ENCODE measurements around the gene CAV1.
"Not testable (repeated sequence)": the region's sequence is repeated elsewhere in the genome, so short reads cannot be mapped to it uniquely, and the experiment has no call there.

The CAV1 gene, protein sequence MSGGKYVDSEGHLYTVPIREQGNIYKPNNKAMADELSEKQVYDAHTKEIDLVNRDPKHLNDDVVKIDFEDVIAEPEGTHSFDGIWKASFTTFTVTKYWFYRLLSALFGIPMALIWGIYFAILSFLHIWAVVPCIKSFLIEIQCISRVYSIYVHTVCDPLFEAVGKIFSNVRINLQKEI

DNA sequence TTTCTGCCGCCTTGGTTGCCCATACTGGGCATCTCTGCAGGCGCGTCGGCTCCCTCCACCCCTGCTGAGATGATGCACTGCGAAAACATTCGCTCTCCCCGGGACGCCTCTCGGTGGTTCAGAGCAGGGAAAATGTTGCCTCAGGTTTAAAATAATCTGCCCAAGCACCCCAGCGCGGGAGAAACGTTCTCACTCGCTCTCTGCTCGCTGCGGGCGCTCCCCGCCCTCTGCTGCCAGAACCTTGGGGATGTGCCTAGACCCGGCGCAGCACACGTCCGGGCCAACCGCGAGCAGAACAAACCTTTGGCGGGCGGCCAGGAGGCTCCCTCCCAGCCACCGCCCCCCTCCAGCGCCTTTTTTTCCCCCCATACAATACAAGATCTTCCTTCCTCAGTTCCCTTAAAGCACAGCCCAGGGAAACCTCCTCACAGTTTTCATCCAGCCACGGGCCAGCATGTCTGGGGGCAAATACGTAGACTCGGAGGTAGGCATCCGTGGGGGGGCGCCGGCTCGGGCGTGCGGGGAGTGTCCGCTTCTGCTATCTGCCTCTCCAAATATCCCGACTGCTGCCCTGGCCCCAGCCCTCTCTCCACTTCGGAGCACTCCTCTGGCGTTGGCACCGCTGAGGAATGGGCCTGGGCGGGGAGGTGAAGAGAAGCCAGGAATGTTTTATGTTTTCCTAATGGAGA lies at the start of gene CAV1:
Gene CAV1 (plus strand): TSS at position 428 of the 689 bp plus-strand sequence. CDS start 27 bp downstream, at position 455.
- peak; percentile 35 for DNase-seq

DNA sequence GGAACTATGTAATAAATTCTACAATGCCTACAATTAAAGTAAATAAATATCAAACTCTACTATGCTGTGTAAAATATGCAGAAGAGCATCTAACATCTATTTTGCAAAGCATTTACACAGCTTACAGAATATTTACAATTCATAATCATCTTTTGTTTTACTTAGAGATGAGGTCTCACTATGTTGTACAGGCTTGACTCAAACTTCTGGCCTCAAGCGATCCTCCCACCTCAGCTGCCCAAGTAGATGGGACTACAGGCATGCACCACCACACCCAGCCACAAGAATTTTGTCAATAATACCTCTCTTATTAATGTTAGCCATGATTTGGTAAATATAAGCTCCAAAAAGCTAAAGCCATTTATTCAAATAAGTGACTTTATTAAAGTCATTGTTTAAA lies 47.2 kb upstream of the CAV1 start:
- DNase-seq, result no peak

DNA sequence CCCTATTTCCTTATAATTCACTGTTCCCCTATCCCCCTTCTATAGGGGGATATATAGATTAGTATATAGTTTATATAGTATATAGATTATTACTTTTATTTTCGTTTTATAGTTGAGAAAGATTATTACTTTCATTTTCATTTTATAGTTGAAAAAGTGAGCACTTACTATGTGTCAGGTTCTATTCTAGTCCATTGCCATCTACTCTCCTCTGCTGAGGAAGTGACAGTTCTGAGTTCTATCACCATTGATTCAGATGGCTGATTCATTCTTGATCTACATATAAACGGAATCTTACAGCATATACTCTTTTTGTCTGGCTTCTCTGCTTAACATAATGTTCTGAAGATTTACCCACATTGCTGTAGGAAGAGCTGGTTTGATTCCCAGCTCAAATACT lies 46.0 kb upstream of the CAV1 start:
- no peak for DNase-seq

DNA sequence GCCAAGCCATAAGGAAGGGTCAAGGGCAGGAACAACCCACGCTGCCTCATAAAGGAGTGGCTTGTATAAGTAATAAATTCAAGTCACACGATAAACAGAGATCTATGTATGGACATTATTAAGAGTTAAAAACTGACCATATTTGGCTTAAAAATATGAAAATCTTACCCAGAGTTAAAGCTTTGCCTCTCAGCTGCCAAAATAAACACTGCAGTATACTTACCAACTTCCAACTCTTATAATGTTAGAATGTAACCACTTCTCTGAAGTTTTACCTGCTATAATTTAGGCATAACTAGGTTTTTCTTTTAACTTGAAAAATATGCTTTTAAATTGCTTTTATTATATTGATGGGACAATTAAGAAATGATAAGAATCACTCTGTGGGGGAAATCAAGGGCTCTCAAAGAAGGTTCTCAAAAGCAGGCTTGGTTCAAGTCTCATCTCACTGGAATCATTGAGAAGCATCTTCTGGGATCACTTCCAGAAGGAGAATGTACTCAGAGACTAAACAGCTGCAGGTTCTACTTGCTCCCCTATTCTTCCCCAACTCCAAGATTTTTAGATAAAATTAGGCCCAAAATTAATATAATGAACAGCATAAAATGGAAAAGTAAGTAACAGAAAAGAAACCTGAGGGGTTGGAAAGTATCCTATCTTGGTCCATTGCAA lies 41.4 kb upstream of the CAV1 start:
- DNase-seq, result no peak

DNA sequence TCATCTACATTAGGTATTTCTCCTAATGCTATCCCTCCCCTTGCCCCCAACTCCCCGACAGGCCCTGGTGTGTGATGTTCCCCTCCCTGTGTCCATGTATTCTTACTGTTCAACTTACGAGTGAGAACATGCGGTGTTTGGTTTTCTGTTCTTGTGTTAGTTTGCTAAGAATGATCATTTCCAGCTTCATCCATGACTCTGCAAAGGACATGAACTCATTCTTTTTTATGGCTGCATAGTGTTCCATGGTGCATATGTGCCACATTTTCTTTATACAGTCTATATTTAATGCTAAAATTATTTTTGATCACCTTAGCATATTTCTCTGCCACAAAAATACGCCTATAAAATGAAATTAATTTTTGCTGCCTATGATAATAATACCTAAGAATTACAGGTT lies 40.4 kb upstream of the CAV1 start:
- DNase-seq, result not testable (repeated sequence)

DNA sequence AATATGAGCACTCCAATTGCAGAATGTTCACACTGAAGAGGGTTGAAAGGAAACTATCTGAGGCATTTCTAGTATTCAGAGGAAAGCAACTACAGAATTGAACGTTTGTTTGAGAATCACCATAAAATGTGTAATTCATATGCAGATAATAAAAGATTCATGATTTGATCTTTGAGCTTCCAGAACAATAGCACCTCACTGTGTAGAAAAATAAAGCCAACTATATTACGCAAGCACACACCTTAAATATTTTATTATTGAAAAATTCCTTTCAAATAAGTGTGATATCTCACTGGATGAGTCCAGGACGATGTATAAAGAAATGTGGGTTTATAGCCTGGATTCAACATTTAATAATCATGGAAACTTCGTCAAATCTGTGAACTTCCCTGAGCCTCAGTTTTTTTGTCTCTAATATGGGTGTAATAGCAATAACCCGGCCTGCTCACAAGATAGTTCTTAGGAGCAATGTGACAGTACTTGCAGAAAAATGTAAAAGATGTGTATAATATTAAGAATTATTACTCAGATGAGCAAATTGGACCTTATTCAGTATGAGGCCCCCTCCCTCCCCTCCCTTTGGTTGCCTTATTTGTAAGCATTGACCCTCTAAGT lies 36.8 kb upstream of the CAV1 start:
- DNase-seq, result no peak

DNA sequence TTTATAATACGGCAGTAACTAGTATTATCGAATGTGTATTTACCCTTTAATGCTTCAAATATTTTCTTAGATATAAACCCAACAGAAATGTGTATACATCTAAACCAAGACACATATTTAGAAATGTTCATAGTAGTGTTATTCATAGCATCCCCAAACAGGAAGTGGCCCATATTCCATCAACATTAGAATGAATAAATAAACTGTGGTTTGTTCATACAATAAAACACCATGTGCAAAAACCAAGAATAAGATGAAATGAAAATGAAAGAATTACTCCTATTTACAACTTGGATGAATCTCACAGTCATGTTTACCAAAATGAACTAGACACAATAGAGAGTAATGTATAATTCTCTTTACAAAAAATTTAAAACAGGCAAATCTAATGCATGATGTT lies 34.5 kb upstream of the CAV1 start:
- DNase-seq, result no peak

DNA sequence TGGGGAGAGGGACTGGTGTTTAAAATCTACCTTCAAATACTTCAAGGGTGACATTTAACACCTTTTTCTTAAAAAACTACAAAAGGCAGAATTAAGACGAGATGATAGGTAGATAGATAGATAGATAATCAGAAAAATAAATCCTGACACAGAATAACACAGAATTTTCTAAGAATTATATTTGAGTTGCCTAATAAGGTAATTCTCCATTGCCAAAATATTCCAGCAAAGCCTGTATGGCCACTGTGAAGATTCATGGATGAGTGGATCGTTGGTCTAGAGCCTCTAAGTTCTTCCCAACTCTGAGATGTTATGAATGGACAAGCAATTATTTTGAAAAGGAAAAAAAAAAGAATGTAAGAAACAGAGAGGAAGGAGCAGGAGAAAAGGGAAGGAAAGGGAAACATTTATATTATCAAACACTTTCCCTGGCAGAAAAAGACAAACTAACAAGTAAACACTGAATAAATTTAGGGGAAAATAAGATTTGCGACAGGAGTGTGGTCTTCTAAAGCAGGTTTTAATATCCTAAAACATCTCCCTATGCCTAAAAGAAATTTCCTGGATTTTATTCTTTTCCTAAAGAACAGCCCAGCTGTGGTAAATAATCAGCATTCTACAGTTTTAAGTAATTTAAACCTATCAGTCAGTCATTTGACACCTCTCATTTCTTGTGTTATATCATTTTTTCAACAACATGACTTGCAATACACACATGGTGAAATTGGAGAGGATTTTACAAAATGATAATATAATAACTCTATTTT lies 32.8 kb upstream of the CAV1 start:
- DNase-seq, result no peak

DNA sequence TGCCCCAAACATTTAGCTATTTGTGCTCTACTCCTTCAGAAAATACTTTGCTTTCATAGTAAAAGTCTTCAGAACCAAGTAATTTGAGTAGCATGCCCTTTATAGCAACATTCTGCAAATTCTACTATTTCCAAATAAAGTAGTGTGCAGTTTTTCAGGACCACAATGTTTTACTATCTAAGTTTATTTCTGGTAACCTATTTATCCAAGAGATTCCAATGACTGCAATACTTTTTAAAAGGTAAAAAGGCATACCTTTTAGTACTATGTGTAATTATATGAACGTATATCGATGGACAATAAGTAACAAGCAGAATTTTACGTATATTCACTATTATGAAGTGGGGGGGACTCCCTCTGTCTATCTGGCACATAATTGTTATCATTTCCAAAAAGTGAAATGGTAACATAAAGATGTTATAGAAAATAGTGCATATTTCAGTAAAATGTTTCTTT lies 32.2 kb upstream of the CAV1 start:
- no peak for DNase-seq

DNA sequence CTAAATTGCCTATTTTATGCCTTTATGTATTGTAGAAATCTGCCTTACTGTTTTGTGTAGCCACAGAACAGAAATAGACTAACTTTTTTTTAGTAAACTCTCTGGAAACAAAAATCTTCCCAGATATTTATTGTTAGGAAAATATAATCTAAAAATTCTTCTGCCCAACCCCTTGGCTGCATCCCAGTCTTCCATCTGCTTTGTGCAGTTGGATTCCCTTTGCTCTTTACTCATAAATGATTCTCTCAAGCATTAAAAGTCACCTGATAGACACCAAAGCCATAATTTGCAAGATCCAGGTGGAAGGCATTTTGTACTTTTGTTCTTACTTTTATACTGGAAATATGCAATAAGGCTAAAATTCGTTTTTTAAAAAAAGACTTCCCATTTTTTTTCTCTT lies 31.4 kb upstream of the CAV1 start:
- DNase-seq, result no peak

DNA sequence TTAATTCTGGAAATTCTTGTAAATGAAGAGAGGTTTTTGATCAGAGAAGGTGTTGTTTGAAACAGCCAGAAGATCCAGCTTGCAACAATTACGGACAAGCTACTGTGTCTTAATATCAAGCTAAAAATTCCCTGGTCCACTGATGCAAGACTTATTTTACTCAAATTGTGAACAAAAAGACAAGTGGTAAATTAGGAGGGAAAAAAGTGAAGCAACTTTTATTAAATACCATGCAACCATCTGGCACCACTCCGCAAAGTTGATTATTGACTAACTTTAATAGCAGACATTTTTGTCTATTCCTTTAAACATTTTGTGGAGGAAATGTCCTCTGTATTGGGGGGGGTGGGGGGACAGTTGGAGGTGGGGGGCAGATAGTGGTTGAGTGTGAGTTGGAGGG lies 30.4 kb upstream of the CAV1 start:
- no peak for DNase-seq

DNA sequence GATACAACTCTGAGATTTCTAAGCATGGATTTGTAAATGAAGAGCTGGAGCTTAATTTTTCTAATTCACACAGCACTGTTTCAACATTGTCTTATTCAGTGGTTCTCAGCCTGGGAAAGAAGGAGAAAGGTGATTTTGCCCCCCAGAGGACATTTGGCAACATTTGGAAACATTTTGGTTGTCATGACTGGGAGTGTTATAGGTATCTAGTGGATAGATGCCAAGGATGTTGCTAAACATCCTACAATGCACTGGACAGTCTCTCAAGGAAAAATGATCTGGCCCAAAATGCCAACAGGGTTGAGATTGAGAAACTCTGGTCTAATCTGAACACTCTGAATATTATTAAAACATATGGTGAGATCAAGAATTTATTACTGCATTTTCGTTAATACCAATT lies 29.1 kb upstream of the CAV1 start:
- no peak for DNase-seq

DNA sequence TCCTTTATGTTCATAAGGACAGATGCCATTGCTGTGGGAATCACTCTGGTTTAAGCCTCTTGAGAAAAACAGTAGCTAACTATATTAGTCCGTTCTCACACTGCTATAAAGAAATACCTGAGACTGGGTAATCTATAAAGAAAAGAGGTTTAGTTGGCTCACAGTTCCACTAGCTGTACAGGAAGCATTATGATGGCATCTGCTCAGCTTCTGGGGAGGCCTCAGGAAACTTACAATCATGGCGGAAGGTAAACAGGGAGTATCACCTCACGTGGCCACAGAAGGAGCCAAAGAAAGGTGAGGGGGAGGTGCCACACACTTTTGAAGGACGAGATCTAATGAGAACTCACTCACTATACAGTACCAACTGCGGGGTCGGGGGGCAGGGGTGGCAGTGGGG lies 28.2 kb upstream of the CAV1 start:
- no peak for DNase-seq

DNA sequence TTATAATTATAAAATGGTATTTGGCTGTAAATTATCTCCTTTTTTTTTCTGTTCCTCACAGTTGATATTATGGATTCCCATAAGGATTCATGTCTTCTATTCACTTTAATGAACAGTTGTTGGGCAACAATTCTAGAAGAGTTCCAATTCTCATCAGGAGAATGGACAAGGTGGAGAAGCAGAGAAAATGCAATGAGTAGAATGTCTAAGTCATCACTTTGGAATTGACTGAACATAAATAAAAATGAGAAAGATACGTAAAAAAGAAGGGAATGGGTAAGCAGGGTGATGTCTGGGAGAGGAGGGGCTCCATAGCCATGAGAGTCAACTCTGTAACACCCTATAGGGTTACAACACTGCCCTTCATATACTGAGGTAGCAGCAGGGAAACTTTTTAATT lies 27.1 kb upstream of the CAV1 start:
- DNase-seq, result no peak

DNA sequence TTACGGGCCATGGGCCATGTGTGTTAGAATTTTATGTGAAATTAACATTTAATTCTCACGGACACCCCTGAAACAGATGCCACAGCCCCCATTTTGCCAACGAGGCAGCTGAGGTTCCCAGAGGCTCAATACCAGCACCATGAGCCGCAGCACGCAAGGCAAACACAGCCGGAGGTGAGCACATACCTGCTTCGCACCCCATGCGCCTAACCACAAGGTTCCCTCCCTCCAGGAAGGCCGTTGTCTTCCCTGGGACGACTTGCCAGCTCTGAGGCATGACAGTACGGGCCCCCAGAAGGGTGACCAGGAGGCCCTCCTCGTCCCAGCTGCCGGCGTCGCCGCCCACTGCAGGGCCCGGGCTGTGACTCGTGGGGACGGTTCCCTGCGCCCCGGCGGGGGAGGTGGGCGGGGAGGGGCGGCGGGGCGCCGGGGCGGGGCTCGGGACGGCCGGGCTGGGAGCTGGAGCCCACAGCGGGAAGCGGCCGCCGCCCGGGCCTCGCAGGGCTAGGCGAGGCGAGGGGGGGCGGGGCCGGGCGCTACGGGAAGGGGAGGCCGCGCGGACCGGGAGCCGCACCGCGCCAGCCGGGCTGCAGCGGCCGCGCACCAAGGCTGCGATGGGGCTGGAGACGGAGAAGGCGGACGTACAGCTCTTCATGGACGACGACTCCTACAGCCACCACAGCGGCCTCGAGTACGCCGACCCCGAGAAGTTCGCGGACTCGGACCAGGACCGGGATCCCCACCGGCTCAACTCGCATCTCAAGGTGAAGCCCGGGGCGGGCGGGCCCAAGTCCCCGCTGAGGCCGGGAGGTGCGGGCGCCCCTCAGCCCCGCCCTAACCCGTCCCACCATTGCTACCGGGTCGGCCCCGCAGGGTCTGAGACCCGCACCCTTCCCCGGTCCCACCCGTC lies 25.4 kb upstream of the CAV1 start, which contains the start of gene CAV2:
Gene CAV2 (plus strand): TSS at position 571 of the 910 bp plus-strand sequence. CDS start 44 bp downstream, at position 615.
- DNase-seq, result peak; percentile 24

DNA sequence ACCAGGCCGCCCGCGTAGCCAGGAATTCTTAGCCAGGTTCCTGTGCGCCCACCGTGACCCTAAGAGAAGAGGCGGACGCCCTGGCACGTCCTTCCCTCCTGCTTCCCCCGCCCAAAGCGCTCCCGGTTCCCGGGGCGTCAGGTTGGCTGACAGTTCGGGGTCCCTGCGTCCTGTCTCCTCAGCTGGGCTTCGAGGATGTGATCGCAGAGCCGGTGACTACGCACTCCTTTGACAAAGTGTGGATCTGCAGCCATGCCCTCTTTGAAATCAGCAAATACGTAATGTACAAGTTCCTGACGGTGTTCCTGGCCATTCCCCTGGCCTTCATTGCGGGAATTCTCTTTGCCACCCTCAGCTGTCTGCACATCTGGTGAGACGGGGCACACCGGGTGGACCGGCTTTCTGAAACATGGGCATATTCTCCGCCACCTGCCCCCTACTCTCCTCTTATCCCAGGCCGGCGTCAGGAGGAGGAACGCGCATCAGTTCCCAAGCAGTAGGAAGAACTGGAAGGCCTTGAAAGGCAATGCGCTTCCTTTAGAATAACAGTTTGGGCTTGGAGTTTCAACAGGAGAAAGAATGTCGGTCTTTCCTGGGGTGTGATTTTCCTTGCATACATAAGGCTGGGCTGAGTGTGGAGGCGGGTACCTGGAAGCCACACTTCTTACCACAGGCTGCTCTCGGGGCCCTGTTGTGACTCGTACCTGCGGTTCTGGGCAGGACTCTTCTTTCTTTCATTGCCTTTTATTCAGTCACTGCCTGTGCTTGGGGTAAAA lies 24.6 kb upstream of the CAV1 start:
- DNase-seq, result no peak

DNA sequence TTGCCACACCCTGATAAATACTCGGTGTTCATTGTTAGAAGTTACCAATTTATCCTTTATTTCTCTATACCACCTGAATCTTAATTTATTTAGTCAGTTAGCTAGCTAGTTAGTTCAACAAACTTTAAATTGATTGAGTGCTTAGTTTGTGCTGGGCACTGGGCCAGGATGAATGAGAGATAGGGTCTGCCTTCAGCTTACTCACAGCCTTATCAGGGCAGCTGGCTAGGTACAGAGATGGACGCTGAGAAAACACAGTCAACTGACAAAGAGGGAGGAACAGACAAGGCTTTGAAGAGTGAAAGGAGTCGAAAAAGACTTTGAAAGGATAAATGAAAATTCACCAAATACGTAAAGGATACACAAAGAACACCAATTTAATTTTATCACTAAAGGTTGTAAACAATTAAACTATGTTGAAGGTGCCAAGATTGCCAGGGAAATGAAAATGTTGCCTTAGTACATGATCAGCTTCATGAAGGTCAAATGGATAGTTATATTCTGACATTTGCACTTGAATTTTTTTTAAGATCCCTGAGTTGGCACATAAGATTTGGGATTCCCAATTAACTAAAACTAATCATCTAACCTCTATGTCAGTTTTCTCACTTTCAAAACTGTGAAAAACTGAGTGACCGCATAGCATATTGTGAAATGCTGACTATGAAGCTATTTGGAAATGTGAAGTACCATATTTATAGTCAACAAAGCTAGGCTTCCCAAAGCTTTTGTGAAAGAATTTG lies 23.2 kb upstream of the CAV1 start:
- DNase-seq, result no peak

DNA sequence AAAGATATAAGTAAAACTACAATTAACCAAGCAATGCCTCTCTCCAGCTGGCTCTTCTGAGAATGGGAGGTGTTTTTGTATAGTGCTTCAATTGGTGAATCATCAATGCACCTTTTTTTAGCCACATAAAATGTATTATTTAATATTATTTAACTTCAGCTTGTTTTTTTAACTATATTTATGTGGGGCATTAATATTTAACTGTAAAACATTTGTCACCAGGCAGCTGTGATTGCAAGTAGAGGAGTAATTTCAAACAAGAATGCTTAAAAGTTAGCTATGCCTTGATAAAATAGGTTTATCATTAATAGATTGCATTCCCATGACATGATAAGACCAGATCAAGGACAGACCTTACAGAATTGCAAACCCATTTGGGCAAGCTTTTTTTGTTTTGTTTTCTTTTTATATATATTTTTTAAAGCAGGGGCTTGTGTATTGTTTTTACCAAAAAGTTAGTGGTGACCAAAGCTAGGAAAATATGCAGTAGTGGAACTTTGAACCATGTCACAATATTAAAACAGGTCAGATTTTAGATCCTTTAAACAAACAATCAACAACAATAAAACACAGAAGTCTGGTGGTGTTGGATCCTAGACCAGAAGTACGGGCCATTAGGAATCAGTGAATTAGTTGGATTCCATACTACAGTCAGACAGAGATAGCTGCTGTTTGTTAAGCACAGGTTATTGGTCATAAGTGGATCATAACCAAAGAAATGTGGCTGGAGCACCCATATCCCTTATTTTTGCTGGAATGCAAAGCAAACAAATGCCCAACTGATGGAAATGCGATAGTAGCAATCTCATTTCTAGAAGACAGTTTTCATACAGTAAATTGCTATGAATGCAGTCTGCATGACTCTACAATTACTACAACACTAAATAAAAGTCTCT lies 22.4 kb upstream of the CAV1 start:
- no peak for DNase-seq

DNA sequence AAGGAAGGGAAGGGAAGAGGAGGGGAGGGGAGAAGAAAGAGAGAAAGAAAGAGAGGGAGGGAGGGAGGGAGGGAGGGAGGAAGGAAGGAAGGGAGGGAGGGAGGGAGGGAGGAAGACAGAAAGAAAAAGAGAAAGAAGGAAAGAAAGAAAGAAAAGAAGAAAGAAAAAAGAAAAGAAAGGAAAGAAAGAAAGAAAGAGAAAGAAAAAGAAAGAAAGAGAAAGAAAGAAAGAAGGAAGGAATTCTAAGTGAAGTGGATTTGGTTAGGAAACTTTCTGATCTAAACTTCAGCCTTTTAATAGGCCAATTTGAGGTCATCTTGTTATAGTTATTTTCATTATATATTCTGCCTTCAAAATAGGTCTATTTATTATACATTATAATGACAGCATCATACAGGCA lies 21.0 kb upstream of the CAV1 start:
- no peak for DNase-seq

All from NCI-H146 (cell line).